NOMO-1 treated with dmso at 0.1 percent for 144 hours (cell line): ENCODE data around the gene GPHN.
A peak's percentile ranks its signal among the peaks of the same experiment; 100 is the strongest.
"Not testable (repeated sequence)": the region's sequence is repeated elsewhere in the genome, so short reads cannot be mapped to it uniquely, and the experiment has no call there.

Experiments used
- DNase-seq: peaks from one replicate; lab custom pipeline; 2025; ENCODE audit not compliant: unreplicated experiment; lab: John Stamatoyannopoulos, UW

Gene GPHN

GRCh38 chr14:66501592-66501991 lies 6.4 kb upstream of the GPHN start:
- DNase-seq: no peak

- DNase-seq: not testable (repeated sequence)
Measured at GRCh38 chr14:66502836-66503235, 5.1 kb upstream of the GPHN start.

GRCh38 chr14:66503532-66503931 lies 4.4 kb upstream of the GPHN start:
- no peak for DNase-seq

GRCh38 chr14:66507181-66507721 lies 696 bp upstream of the GPHN start:
- peak; percentile 3 for DNase-seq

- DNase-seq: no peak
Measured at GRCh38 chr14:66508547-66508845, 549 bp downstream of the GPHN start.

GRCh38 chr14:66508846-66509621 lies 1.1 kb downstream of the GPHN start:
- no peak for DNase-seq

- DNase-seq: no peak
Measured at GRCh38 chr14:66509874-66510273, 1.9 kb downstream of the GPHN start.

- no peak for DNase-seq
Measured at GRCh38 chr14:66511849-66512248, 3.9 kb downstream of the GPHN start.

GRCh38 chr14:66514213-66514612 lies 6.3 kb downstream of the GPHN start:
- peak; percentile 49 for DNase-seq

GRCh38 chr14:66530526-66530925 lies 22.6 kb downstream of the GPHN start:
- no peak for DNase-seq

- DNase-seq: no peak
Measured at GRCh38 chr14:66539034-66539433, 31.1 kb downstream of the GPHN start.

- DNase-seq: no peak
Measured at GRCh38 chr14:66540038-66540437, 32.1 kb downstream of the GPHN start.

GRCh38 chr14:66541627-66542026 lies 33.7 kb downstream of the GPHN start:
- no peak for DNase-seq

GRCh38 chr14:66543996-66544395 lies 36.0 kb downstream of the GPHN start:
- DNase-seq: no peak

GRCh38 chr14:66545191-66545590 lies 37.2 kb downstream of the GPHN start:
- DNase-seq: not testable (repeated sequence)

GRCh38 chr14:66545751-66546150 lies 37.8 kb downstream of the GPHN start:
- DNase-seq: not testable (repeated sequence)

- no peak for DNase-seq
Measured at GRCh38 chr14:66563731-66564130, 55.8 kb downstream of the GPHN start.

- DNase-seq: no peak
Measured at GRCh38 chr14:66568220-66568619, 60.3 kb downstream of the GPHN start.

GRCh38 chr14:66572826-66573225 lies 64.9 kb downstream of the GPHN start:
- no peak for DNase-seq

GRCh38 chr14:66575014-66575413 lies 67.1 kb downstream of the GPHN start:
- DNase-seq: no peak

GRCh38 chr14:66575939-66576338 lies 68.0 kb downstream of the GPHN start:
- DNase-seq: no peak

- DNase-seq: not testable (repeated sequence)
Measured at GRCh38 chr14:66587753-66588152, 79.8 kb downstream of the GPHN start.

- no peak for DNase-seq
Measured at GRCh38 chr14:66595394-66595793, 87.4 kb downstream of the GPHN start.
